HepG2 (cell line): Measurements from ENCODE around the gene HSPA1L. TPM values are rescaled to one million over a fixed set of nuclear protein-coding genes. Genes with fewer than 3 reads are reported as not detected.

ENCODE experiments used
- ATF7-NPFF ChIP-seq: sonication (generic); formaldehyde crosslinking; IDR thresholded peaks from 2 replicates; pipeline ENCODE4 v1.8.1; 2023; ENCODE audit warnings: mild to moderate bottlenecking, low read depth, missing genetic modification reagents, moderate library complexity
- ATM ChIP-seq: fragments of 450-650 bp; IDR thresholded peaks from 2 replicates; pipeline ENCODE4 v1.7.1; 2017; ENCODE audit warnings: mild to moderate bottlenecking, borderline replicate concordance
- ETV5 ChIP-seq: IDR thresholded peaks from 2 replicates; pipeline ENCODE4 v1.6.1; 2018; ENCODE audit warnings: missing biosample characterization, missing genetic modification reagents, inconsistent platforms, borderline replicate concordance
- FOXP4 ChIP-seq: sonication (generic); formaldehyde crosslinking; IDR thresholded peaks from 2 replicates; pipeline ENCODE4 v1.4.0; 2020; ENCODE audit warnings: missing genetic modification reagents
- GZF1 ChIP-seq: sonication (generic); formaldehyde crosslinking; IDR thresholded peaks from 2 replicates; pipeline ENCODE4 v1.5.1; 2020; ENCODE audit warnings: mild to moderate bottlenecking, missing genetic modification reagents
- MED13 ChIP-seq: sonication (generic); formaldehyde crosslinking; IDR thresholded peaks from 2 replicates; pipeline ENCODE4 v1.5.0; 2020; ENCODE audit warnings: missing genetic modification reagents
- MTF1 ChIP-seq: sonication (generic); formaldehyde crosslinking; IDR thresholded peaks from 2 replicates; pipeline ENCODE4 v1.5.0; 2020; ENCODE audit warnings: missing genetic modification reagents
- MYPOP ChIP-seq: sonication (generic); formaldehyde crosslinking; IDR thresholded peaks from 2 replicates; pipeline ENCODE4 v1.8.1; 2023; ENCODE audit warnings: mild to moderate bottlenecking, moderate library complexity, missing genetic modification reagents
- NFE2L2 ChIP-seq: fragments of 150-350 bp; IDR thresholded peaks from 2 replicates; pipeline ENCODE4 v1.6.1; 2014; ENCODE audit warnings: low read length
- NR2F2 ChIP-seq: IDR thresholded peaks from 2 replicates; pipeline ENCODE4 v1.6.1; 2012; ENCODE audit warnings: low read depth, inconsistent platforms, borderline replicate concordance
- RAD21 ChIP-seq: fragments of 450-650 bp; formaldehyde crosslinking; IDR thresholded peaks from 2 replicates; pipeline ENCODE4 v1.5.0; 2020; ENCODE audit warnings: mild to moderate bottlenecking
- RFX5 ChIP-seq: IDR thresholded peaks from 2 replicates; pipeline ENCODE4 v1.6.1; 2011; ENCODE audit warnings: low read depth, low read length, improper control_type of control experiment
- SALL1 ChIP-seq: sonication (generic); formaldehyde crosslinking; IDR thresholded peaks from 2 replicates; pipeline ENCODE4 v1.8.0; 2022; ENCODE audit warnings: mild to moderate bottlenecking, missing genetic modification reagents
- SMARCC2 ChIP-seq: fragments of 450-650 bp; IDR thresholded peaks from 2 replicates; pipeline ENCODE4 v1.6.1; 2017; ENCODE audit warnings: antibody characterized with exemption, mild to moderate bottlenecking
- SMC3 ChIP-seq: IDR thresholded peaks from 2 replicates; pipeline ENCODE4 v1.6.1; 2011; ENCODE audit warnings: low read length, improper control_type of control experiment
- SP2 ChIP-seq: sonication (generic); formaldehyde crosslinking; IDR thresholded peaks from 2 replicates; pipeline ENCODE4 v1.5.1; 2020; ENCODE audit warnings: mild to moderate bottlenecking, missing genetic modification reagents
- ZFY ChIP-seq: sonication (generic); formaldehyde crosslinking; IDR thresholded peaks from 2 replicates; pipeline ENCODE4 v1.4.0; 2020; ENCODE audit warnings: missing genetic modification reagents
- ZNF12 ChIP-seq: sonication (generic); formaldehyde crosslinking; IDR thresholded peaks from 2 replicates; pipeline ENCODE4 v1.5.0; 2020; ENCODE audit warnings: missing genetic modification reagents
- ZNF160 ChIP-seq: sonication (generic); formaldehyde crosslinking; IDR thresholded peaks from 2 replicates; pipeline ENCODE4 v1.8.0; 2022; ENCODE audit warnings: mild to moderate bottlenecking, inconsistent platforms, missing genetic modification reagents
- ZNF605 ChIP-seq: sonication (generic); formaldehyde crosslinking; IDR thresholded peaks from 2 replicates; pipeline ENCODE4 v1.8.0; 2022; ENCODE audit warnings: mild to moderate bottlenecking, missing genetic modification reagents
- ZNF670 ChIP-seq: sonication (generic); formaldehyde crosslinking; IDR thresholded peaks from 2 replicates; pipeline ENCODE4 v1.8.0; 2022; ENCODE audit warnings: mild to moderate bottlenecking, missing genetic modification reagents, borderline replicate concordance
- ZNF713 ChIP-seq: sonication (generic); formaldehyde crosslinking; IDR thresholded peaks from 2 replicates; pipeline ENCODE4 v1.4.0; 2020; ENCODE audit warnings: mild to moderate bottlenecking, missing genetic modification reagents
- ZSCAN30 ChIP-seq: sonication (generic); formaldehyde crosslinking; IDR thresholded peaks from 2 replicates; pipeline ENCODE4 v1.5.0; 2020; ENCODE audit warnings: mild to moderate bottlenecking, missing genetic modification reagents
- ZSCAN5A ChIP-seq: sonication (generic); formaldehyde crosslinking; IDR thresholded peaks from 2 replicates; pipeline ENCODE4 v1.8.0; 2022; ENCODE audit warnings: mild to moderate bottlenecking, missing genetic modification reagents, borderline replicate concordance
- polyA plus RNA-seq, 8 experiments: library from polyadenylated mRNA; depleted of rRNA in 3 of 8; stranded (reverse) in 7 of 8; unstranded in 1 of 8; fragments of >200 nt; fragmentation: Illumina TruSeq in 4 of 8; extraction: Trizol in 4 of 8; gene quantifications; 2 replicates each; pipeline versions ENCODE4 v1.2.1 to v1.2.3, GENCODE V29; 2011 to 2016; ENCODE audit warnings: low read depth in 4 of 8, missing spikeins in 1 of 8, mixed read lengths in 1 of 8; ENCODE audit not compliant: insufficient read depth in 1 of 8
- total RNA-seq, 5 experiments: library from RNA; depleted of rRNA; stranded (reverse); fragments of >200 nt; fragmentation: Illumina TruSeq; extraction: Trizol; gene quantifications; 2 replicates each; pipeline ENCODE4 v1.2.3, GENCODE V29; 2016; ENCODE audit warnings: low read depth in 1 of 5

Gene HSPA1L
- total and polyA plus RNA-seq, 2 of the 13 experiments (the other 11 are each of a cell fraction or from before 2014, with no cell fraction given): 0.55 to 1.0 TPM

- TF ChIP-seq RAD21 (CRISPR knock-in tag) (peak; percentile 76), SALL1 (CRISPR knock-in tag) (peak; percentile 86), MED13 (CRISPR knock-in tag) (peak; percentile 81; the same call in 1 of the 2 replicates), ZSCAN30 (CRISPR knock-in tag) (no peak), ZNF605 (peak; percentile 87), ZNF670 (CRISPR knock-in tag) (peak; percentile 9; the same call in 1 of the 2 replicates), FOXP4 (CRISPR knock-in tag) (no peak), ZFY (CRISPR knock-in tag) (peak; percentile 35), ETV5 (CRISPR knock-in tag) (peak; percentile 72), MTF1 (no peak), RFX5 (peak; percentile 45; the same call in 1 of the 2 replicates), ZNF12 (CRISPR knock-in tag) (peak; percentile 50; the same call in 1 of the 2 replicates), SMARCC2 (no peak), ZSCAN5A (CRISPR knock-in tag) (peak; percentile 64; the same call in 1 of the 2 replicates), ATF7-NPFF (peak; percentile 89), ATM (no peak), ZNF713 (CRISPR knock-in tag) (peak; percentile 63; the same call in 1 of the 2 replicates), NFE2L2 (no peak), ZNF160 (CRISPR knock-in tag) (peak; percentile 84; the same call in 1 of the 2 replicates), GZF1 (CRISPR knock-in tag) (peak; percentile 44; the same call in 1 of the 2 replicates), NR2F2 (peak; percentile 45; the same call in 1 of the 2 replicates), SP2 (CRISPR knock-in tag) (peak; percentile 87), MYPOP (CRISPR knock-in tag) (peak; percentile 92), SMC3 (no peak)
Observed at GRCh38 chr6:31827286-31828079, 12.4 kb upstream of the HSPA1L start, which contains the start of gene HSPA1B (continued).
